Dermis microvascular lymphatic vessel endothelial cell (primary cell): Measurements from ENCODE around the gene TMEM205. TPM values are rescaled to one million over a fixed set of nuclear protein-coding genes. Genes with fewer than 3 reads are reported as not detected.
"Not testable (repeated sequence)": the region's sequence is repeated elsewhere in the genome, so short reads cannot be mapped to it uniquely, and the experiment has no call there.

Source experiments
- DNase-seq, 2 donors: peaks; one replicate each; pipeline versions ENCODE4 v3.0.0 to v3.0.0-alpha.2; 2010; ENCODE audit warnings: low read depth in 2 of 2
- total RNA-seq: library from RNA; depleted of rRNA; stranded (reverse); fragments of >200 nt; gene quantifications from 2 replicates; pipeline ENCODE4 v1.2.1, GENCODE V29; 2014

Gene TMEM205
- total RNA-seq, 1 donor from 2014 or later = 77.7 TPM

DNA sequence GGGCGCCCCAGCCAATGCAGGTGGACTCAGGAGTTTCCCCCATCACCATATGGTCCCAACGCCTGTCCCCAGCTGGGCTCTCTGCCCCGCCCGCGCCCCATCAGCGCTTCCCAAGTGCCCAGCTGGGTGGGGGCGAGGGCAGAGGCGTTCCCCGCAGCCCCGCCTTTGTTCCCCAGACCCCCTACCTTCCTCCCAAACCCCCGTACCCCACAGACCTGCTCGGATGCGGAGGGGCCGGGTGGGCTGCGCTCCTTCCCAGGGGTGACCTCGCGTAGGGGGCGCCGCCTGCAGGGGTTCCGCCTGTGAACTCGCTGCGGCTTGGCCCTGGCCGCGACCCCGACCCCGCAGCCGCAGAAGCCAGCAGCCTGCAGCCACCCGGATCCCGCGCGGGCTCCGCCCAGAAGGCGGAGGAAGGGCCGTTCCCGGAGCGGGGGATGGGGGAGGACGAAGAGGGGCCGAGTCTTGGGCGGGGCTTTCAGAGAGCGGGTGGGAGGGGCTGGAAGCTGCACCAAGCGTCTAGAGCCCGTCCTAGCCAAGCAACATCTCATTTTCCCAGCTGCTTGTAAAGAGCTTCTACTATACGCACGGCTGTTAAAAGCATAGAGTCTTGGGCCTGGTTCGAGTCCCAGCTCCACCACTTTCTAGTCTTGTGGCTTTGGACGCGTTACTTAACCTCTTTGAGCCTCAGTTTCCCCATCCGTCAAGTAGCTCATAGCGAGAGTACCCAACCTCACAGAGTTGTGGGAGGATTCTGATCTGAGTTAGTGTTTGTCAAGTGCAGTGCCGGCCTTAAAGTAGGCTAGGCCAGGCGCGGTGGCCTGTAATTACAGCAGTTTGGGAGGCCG lies 6.6 kb downstream of the TMEM205 start, which contains the start of gene RAB3D:
Gene RAB3D, minus strand, starts transcription at position 404 of the 845 bp plus-strand sequence. CDS start 2,258 bp downstream, outside the sequence.
- DNase-seq = peak; percentile 57 to 87

DNA sequence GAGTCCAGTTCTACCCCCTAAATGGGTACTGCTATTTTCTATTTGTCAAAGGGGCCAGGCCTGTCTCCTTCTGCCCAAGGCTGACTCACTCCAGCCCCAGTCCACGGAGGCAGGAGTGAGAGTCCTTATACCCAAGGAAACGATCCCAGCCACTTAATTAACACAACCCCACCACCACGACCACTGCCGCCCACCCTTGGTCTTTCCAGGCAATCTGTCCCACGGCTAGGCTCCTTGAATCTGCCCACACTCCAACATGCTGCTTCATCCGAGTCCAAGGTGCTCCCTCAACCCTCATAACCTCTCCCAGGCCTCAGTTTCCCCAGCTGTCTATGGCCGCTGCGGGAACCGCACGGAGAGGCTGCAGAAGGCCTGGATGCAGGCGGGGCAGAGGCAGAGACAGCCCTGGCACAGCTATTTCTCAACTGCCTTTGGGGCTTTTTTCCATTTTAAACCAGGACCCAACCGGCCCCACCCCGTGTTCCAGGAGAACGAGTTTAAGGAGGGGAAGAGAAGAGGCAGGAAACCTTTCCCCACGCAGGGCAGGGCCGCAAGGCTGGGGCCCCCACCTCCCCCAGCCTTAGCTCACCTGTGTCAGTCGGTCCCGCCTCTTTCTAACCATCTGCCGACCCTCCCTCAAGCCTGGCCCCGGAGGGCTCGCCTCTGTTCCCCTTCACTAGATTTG lies 7.4 kb downstream of the TMEM205 start:
- DNase-seq = no peak

DNA sequence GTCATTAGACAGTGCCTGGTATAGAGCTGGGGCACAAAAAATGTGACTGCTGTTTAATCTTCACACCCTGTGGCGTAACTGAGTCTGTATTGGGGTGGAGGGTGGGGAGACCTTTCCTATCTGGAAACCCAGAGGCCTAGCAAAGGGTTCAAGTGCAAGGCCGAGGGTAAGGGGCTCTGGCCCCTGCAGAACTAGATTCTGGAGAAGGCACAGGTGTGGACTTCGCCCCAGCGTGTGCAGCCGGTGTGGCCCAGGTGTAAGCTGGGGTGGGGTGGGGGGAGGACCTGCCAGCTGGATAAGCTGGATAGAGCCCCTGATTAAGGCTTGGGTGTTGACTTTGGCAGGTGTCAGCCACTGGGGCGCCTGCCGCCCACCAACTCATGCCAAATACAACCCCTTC lies 7.9 kb downstream of the TMEM205 start:
- no peak for DNase-seq

GRCh38 chr19:11337080-11337479 lies 9.0 kb downstream of the TMEM205 start:
- no peak for DNase-seq

DNA sequence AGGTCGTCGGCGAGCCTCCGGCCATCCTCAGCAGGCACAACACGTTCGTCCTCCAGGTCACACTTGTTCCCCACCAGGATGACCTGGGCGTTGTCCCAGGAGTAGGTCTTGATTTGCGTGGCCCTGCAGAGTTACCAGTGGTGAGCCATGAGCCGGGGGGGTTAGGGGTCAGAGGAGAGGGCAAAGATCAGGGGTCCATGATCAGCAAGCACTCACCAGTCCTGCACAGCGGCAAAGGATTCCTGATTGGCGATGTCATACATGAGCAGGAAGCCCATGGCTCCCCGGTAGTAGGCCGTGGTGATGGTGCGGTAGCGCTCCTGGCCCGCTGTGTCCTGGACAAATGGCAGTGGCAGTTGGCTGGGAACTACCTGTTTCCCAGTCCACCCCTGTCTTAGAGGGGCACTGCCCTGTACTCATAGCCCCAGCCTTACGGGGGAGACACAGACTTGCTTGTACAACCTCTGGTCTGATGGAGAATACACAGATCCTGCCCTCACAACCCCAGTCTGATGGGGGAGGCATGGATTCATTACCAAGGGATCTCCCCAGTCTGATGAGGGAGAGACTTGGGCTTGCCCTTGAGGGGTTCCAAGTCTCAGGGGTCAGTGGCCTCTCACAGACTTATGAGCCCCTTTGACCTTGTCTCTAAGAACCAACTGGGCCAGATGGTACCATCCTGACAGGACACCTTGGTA lies 10.5 kb downstream of the TMEM205 start:
- DNase-seq = no peak

GRCh38 chr19:11333838-11334237 lies 12.2 kb downstream of the TMEM205 start:
- DNase-seq = not testable (repeated sequence)

GRCh38 chr19:11332822-11333221 lies 13.2 kb downstream of the TMEM205 start:
- DNase-seq = no peak

DNA sequence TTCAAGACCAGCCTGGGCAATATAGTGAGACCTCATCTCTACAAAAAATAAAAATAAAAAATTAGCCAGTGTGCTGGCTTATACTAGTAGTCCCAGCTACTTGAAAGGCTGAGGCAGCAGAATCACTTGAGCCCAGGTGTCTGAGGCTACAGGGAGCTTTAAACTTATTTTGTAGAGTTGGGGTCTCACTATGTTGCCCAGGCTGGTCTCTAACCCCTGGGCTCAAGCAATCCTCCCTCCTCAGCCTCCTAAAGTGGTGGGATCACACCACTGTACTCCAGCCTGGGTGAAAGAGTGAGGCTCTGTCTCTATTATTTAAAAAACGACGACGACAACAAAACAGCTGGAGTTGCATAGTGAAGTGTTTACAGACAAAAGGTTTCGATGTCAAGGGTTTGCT lies 14.6 kb downstream of the TMEM205 start:
- DNase-seq = no peak

GRCh38 chr19:11330127-11330526 lies 15.9 kb downstream of the TMEM205 start:
- no peak for DNase-seq

GRCh38 chr19:11325544-11325943 lies 20.5 kb downstream of the TMEM205 start:
- no peak for DNase-seq

- DNase-seq = no peak
These were observed 21.2 kb downstream of the TMEM205 start for GRCh38 chr19:11324748-11325389.

- DNase-seq = peak; percentile 65 to 78
These were observed 21.9 kb downstream of the TMEM205 start for GRCh38 chr19:11324079-11324661.

DNA sequence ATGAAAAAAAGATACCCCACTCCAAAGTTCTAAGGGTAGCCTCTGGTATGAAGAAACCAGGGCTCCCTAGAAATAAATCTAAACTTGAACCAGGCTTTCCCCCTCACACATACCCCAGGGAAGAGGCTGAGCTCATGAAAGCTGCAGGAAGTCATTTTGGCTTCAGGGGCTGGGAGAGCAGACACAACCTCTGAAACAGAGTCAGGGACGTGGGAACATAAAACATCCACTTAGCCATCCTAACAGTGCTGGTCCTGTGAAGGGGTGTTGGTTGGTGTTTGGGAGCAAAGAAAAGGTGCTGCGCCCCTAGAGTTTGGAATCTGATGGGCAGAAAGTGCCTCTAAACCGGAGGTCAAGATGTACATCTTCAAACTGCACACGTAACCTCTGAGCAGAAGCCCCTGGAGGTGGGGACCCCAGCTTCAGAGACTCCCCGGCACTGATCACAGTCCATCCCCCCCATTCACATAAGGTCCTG lies 22.4 kb downstream of the TMEM205 start:
- no peak for DNase-seq

GRCh38 chr19:11322269-11323024 lies 23.6 kb downstream of the TMEM205 start:
- DNase-seq = no peak

- no peak for DNase-seq
These were observed 24.6 kb downstream of the TMEM205 start for GRCh38 chr19:11321191-11322126.

GRCh38 chr19:11320278-11320995 lies 25.6 kb downstream of the TMEM205 start:
- not testable (repeated sequence) for DNase-seq

GRCh38 chr19:11306337-11306736 lies 39.7 kb downstream of the TMEM205 start:
- no peak for DNase-seq

GRCh38 chr19:11304936-11305335 lies 41.1 kb downstream of the TMEM205 start:
- DNase-seq = no peak

DNA sequence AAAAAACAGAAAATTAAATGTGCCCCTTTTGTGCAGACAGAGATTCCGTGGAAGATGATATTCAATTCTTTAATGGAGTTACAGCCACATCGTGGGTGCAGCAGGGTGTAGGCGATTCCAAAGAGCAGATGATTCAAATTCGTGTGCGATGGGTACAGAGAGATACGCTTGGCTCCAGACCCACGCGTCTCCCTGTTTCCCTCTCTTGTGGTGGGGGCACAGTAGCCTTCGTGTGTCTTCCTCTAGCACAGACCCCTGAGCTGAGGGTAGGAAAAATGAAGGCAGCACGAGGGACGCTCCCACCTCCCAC lies 45.3 kb downstream of the TMEM205 start:
- DNase-seq = no peak
